HTR-8/SVneo (cell line): ENCODE measurements around the gene GPRASP2.
"Not testable (repeated sequence)": the region's sequence is repeated elsewhere in the genome, so short reads cannot be mapped to it uniquely, and the experiment has no call there.

Experiments
- DNase-seq: peaks from one replicate; pipeline ENCODE4 v3.0.0; 2011; ENCODE audit warnings: low spot score, mixed read lengths; ENCODE audit not compliant: insufficient read length
- FAIRE-seq: peaks from 2 replicates; lab custom pipeline; 2011; peaks lifted over from hg19 to GRCh38; lab: Jason Lieb, UNC

The GPRASP2 gene

DNA sequence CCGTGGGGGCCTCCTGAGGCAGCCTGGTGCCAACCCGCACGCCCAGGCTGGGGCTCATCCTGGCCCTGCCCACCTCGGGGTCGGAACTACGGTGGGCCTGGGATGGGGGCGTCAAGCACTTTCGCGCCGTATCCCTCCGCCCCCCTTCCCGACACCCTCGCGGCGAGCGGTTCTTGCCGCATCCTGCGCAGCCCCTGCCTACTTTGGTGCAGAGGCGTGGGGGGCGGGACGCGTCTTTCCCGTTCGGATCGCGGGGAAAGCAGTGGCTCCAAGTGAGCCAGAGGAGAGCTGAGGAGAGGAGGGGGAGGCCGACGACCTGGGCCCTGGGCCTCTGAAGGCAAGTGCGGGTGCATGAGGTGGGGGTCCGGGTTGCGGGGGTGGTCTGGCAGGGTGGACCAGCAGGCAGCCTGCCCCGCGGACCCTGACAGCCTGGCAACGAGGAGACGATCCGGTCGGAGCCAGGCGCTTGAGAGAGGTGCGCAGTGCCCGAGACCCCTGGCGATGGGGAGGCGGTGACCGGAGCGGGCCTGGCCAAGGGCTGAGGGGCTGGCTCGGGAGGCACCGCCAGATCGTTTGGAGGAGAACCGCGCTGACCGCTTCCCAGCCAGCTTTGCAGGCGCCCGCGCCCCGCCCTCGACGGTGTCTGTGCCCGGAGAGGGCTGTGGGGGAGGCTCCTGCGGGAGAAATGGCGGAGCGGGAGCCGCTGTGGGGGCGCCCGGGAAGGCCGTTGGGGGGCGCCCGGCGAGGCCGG lies at the start of gene GPRASP2:
GPRASP2 (plus strand) TSS at position 233 of the 751 bp plus-strand sequence. CDS start 2,422 bp downstream, outside the sequence.
- DNase-seq: no peak
- no peak for FAIRE-seq

DNA sequence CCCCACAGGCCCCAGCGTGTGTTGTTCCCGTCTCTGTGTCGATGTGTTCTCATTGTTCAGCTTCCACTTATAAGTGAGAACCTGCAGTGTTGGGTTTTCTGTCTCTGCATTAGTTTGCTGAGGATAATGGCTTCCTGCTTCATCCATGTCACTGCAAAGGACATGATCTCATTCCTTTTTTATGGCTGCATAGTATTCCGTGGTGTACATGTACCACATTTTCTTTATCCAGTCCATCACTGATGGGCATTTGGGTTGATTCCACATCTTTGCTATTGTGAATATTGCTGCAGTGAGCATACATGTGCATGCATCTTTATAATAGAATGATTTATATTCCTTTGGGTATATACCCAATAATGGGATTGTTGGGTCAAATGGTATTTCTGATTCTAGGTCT lies 48.4 kb upstream of the GPRASP2 start:
- DNase-seq, FAIRE-seq: not testable (repeated sequence)

DNA sequence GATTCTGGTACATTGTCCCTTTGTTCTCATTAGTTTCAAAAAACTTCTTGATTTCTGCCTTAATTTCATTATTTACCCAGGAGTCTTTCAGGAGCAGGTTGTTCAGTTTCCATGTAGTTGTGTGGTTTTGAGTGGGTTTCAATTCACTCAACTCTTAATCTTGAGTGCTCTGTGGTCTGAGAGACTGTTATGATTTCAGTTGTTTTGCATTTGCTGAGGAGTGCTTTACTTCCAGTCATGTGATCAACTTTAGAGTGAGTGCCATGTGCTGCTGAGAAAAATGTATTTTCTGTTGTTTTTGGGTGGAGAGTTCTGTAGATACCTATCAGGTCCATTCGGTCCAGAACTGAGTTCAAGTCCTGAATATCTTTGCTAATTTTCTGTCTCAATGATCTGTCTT lies 45.2 kb upstream of the GPRASP2 start:
- DNase-seq, FAIRE-seq: not testable (repeated sequence)

DNA sequence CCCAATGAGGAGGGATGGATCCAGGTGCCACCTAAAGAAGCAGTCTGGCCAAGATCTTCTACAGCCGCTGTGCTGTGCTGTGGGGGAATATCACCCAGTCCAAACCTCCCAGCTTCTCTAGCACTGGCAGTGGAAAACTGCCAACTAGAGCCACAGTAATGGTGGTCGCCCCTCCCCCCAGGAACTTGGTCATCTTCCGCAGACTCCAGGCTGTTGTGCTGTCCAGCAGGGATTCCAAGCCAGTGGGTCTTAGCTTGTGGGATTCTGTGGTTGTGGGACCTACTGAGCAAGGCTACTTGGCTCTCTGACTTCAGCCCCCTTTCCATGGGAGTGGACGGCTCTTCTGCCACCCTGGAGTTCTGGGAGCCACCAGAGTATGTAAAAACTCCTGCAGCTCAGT lies 42.7 kb upstream of the GPRASP2 start:
- DNase-seq (no peak), FAIRE-seq (no peak)

DNA sequence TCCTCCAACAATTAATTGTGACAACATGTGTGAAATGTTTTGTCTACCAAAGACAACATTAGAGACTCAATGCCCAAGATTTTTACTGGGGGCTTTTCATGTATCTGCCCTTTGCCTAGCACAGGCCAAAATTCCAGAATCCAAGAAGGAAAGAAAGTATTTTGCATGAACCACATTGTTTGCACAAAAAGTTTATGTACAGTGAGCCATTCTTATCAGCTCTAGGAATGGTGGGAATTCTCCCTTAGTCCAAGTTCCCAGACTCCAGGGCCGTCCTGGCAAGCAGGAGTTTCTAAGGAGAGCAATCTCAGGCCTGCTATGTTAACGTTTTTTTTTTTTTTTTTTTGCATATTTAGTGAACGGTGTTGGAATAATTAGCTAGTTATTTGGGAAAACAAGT lies 39.4 kb upstream of the GPRASP2 start:
- DNase-seq (no peak), FAIRE-seq (no peak)

DNA sequence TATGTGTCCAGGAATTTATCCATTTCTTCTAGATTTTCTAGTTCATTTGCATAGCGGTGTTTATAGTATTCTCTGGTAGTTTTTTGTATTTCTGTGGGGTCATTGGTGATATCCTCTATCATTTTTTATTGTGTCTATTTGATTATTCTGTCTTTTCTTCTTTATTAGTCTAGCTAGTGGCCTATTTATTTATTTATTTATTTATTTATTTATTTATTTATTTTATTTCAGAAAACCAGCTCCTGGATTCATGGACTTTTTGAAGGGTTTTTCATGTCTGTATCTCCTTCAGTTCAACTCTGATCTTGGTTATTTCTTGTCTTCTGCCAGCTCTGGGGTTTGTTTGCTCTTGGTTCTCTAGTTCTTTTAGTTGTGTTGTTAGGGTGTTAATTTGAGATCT lies 34.8 kb upstream of the GPRASP2 start:
- not testable (repeated sequence) for FAIRE-seq, DNase-seq

DNA sequence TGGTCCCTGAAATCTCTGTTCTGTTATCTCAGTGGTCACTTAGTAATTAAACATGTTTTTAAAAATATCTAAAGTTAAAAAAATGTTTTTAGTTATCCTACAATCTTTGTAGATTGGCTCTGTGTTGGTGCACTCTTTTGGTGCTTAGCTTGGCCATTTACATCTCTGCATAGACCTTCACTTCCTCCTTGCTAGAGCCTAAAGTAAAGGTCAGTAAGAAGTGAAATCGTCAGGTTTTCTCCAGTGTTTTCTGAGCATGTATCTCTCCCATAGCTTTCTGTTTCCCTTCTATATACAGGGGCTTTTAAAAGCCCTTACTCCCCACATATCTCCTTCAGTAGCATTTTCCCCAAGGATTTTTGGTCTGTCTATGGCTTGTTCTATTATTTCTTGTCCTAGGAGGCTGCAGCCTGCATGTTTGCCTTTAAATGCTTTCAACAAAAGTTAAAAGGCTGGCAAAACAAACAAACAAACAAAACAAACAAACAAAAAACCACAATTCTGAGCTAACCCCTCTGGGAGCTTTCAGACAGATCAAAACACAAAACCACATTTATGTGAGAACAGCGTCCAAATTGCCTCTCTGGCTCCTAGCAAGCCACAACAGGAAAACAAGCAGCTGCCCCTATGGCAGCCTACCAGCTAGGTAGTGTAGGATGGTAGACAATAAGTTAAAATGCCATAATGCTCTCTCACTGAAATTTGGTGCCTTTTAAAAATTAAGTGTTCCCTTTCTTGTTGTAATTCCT lies 27.3 kb upstream of the GPRASP2 start:
- FAIRE-seq (no peak), DNase-seq (no peak)

DNA sequence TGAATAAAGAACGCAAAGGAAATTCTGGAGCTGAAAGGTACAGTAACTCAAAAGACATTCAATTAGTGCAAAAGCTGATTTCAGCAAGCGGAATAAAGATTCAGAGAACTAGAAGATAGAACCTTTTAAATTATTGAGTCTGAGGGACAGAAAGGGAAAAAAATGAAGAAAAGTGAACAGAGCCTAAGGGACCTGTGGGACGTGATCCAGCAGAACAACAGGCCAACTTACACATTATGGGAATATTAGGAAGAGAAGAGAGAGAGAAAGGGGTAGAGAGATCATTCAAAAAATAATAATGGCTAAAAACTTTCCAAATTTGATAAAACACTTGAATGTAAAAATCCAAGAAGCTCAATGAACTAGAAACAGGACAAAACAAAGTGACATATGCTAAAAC lies 17.5 kb upstream of the GPRASP2 start:
- FAIRE-seq: no peak
- DNase-seq: no peak

DNA sequence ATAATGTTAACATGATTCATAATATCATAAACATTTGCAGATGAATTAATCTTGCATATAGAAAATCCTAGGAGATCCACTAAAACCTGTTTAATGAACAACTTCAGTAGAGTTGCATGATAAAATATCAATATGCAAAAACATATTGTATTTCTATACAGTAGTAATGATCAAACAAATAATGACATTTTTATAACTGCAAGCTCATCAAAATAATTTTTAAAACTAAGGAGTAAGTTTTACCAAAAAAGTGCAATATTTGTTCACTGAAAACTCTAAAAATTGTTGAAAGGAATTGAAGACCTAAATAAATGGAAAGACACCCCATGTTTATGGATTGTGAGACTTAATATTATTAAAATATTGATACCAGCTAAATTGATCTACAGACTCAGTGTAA lies 15.9 kb upstream of the GPRASP2 start:
- DNase-seq: no peak
- no peak for FAIRE-seq

DNA sequence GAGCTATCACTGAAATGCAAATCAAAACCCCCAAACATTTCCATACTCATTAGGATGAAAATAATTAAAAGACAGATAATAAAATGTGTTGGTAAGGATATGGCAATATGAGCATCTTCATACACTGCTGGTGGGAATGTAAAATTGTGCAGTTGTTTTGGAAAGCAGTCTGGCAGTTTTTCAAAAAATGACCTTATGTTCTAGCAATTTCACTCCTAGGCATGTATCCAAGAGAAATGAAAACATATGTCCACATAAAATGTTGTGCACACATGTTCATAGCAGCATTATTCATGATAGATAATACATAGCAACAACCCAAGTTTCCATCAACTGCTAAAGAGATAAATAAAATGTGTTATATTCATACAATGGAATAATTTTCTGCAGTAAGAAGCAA lies 14.8 kb upstream of the GPRASP2 start:
- DNase-seq: no peak
- FAIRE-seq: no peak

DNA sequence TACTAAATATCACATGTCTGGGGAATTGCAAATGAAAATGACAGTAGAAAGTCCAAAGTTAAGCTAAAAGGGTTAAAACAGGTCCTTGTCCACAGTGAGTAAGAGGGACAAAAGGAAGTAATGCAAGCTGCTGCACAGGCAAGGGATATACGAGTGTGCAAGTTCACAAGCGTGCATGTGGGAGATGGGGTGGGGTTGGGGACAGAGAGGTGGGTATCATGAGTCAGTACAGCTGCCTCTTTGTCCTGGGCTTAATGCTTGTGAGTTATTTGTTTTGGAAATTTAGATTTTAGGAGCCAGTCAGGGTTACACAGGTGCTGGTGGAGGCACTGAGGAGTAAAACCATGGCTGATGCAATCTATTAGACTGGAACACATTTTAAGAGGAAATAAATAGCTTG lies 3.3 kb upstream of the GPRASP2 start:
- FAIRE-seq (no peak), DNase-seq (no peak)

DNA sequence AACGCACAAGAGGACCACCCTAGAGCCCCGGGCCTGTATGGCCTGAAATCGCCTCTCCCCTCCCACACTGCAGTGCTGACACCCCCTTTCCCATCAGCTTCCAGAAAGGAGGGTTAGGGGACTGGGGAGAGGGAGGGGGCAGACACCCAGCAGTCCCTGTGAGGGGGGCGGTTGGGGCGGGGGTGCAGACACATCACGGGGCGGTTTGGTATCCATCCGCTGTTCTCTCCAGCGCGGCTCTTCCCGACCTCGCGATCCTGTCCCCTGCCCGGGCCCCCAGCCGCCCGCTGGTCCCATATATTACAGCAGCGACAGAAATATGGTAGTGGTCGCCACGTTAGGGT lies 404 bp upstream of the GPRASP2 start:
- FAIRE-seq (no peak), DNase-seq (no peak)

DNA sequence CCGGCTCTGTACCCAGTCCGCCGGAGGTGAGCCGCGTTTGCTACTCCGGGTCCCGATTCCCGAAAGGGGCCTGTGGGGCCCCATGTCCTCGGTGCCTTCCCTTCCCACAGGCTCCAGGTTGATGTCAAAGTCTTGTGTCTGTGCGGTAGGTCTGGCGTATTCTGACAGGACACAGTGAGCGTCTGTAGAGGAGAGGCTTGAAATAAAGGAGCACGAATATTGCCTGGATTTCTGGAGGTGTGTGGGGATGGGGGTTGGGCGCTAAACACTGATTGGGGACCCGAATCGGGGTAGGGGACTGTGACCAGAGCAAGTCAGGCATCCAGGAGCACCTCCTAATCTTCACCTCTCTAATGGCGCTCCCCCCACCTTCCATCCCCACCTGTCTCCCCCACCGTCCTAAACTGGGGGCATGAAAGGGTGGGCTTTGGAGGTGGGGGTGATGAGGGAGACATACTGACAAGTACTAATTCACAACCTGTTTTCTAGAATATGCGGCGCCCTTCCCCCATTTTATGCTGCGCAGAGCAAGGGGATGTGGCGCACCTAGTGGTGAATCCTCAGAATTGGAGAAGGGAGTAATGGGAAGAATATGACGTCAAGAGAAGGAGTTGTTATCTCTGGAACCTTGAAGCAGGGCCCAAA lies 855 bp downstream of the GPRASP2 start:
- DNase-seq: no peak
- no peak for FAIRE-seq

DNA sequence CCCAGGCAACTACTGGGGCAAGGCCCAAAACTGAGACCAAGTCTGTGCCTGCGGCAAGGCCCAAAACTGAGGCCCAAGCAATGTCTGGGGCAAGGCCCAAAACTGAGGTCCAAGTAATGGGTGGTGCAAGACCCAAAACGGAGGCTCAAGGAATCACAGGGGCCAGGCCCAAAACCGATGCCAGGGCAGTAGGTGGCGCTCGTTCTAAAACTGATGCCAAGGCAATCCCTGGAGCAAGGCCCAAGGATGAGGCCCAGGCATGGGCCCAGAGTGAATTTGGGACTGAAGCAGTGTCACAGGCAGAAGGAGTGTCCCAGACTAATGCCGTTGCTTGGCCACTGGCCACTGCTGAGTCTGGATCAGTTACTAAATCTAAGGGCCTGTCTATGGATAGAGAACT lies 2.7 kb downstream of the GPRASP2 start:
- DNase-seq: no peak
- no peak for FAIRE-seq

DNA sequence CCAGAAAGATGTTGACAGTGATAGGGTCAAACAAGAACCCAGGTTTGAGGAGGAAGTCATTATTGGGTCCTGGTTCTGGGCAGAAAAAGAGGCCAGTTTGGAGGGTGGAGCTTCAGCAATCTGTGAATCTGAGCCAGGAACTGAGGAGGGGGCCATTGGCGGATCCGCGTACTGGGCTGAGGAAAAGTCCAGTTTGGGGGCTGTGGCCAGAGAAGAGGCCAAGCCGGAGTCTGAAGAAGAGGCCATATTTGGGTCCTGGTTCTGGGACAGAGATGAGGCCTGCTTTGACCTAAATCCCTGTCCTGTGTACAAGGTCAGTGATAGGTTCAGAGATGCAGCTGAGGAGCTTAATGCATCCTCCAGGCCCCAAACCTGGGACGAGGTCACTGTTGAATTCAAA lies 3.7 kb downstream of the GPRASP2 start:
- DNase-seq: no peak
- FAIRE-seq: no peak

DNA sequence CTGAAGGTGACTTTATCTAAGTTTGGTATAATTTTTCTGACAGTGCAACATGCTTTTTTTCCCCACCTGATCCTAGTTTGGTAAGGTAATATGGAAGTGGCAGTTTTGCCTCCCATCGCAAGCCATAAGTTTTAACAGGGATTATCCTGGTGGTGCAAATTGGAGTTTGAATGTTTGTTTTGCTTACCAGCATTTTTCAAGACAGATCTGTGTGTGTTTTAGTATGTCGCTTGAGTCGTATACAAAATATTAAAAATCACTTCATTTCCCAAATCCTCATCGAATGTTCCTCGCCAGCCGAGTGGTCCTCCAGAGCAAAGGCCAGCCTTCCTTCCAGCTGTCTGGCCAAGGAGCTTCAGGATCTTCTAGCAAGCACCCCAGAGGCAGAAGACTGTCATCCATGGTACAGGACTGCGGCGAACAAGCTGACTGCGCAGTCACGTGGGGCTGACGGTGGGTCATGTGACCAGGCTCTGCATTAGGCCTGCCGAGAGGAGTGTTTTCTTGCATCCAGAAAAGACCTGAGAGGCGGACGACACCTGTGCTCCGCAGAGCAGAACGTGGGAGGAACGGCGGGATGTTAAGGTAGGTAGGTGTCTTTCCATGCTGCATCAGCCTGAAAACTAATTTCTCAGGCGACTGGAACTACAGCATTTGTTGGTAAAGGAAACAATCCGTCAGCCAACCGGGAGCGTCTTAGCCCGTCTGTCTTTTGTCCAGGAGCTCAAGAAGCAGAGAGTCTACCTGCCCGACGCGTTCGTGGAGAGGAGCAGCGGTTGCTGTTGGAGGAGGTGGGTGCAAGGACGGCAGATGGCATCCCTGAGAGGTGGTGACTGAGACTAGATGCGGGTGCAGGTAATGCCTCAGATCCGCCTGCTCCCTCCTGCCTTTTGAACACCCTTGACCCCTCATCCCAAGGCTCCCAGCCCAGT lies 8.3 kb downstream of the GPRASP2 start, which contains the start of gene GPRASP3:
GPRASP3 (plus strand) TSS at position 507 of the 932 bp plus-strand sequence. CDS start 28,253 bp downstream, outside the sequence.
- DNase-seq: peak; percentile 47
- no peak for FAIRE-seq

DNA sequence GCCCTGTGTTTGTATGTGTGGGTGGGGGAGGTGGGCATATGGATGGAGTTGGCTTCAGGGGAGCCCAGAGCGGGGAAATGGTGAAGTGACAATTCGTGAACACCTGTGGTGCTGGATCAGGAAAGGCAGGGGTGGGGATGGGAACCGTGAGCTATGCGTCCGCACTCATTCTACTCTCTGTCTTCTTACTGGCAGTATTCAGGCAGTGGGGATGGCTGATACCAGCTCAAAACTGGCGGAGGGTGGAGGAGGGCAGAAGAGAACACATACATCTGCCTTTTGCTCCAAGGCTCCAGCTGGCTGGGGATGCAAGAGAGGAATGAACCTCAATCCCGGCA lies 8.9 kb downstream of the GPRASP2 start:
- not testable (repeated sequence) for FAIRE-seq, DNase-seq

DNA sequence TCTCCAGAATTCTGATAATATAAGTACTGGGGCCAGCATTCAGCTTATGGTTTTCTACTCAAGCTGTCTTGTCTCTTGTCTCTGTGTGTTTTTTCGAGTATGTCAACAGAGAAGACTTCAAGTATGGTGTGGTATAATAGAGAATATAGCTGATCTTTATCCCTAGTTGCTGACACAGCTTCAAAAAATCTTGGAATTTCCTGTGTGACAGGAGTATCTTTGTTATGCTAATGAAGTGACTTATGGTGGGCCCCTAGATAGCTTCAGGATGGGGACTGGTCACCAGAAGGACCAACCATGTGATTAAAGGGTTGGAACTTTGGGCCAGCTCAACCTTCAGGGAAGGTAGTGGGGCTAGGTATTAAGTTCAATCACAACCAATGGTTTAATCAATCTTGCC lies 11.2 kb downstream of the GPRASP2 start:
- no peak for DNase-seq
- FAIRE-seq: no peak

DNA sequence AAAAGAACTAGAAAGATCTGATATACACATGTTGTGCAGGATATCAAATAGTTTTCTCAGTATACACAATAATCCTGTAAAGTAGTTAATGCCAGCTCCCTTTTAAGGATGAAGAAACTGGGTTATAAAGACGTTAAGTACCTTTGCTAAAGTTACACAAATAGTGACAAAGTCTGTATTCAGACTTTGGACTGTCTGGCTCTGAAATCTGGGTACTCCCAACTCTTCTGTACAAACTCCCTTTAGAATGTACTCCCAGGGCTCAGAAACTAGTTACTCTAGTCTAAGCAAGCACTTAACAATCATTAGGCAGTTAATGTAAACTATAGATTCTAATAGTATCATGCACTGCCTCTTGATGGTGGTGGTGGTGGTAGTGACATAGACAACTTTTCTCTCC lies 15.5 kb downstream of the GPRASP2 start:
- DNase-seq (no peak), FAIRE-seq (no peak)

DNA sequence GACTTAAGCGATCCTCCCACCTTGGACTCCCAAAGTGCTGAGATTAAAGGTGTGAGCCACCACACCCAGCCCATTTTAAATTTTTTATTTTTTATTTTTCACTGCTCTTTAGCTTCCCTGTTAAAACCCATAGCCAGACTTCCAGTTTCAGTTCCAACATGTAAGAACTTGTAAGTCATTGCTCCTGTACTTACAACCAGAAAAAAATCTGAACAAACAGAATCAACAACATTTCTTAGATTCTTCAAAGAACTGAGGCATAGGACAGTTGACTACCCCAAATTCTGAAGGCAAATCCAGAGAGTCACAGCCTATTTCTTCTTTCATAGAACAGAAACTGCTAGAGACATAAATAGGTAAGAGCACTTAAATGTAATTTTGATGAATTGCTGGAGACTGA lies 16.4 kb downstream of the GPRASP2 start:
- no peak for FAIRE-seq
- DNase-seq: no peak
